Liver (tissue), 3 donors: ENCODE results near the gene DIP2C.

Experiments used
- GABPA ChIP-seq, 2 donors: IDR thresholded peaks in 1 of 2; conservative IDR thresholded peaks in 1 of 2; 2 replicates each; pipeline ENCODE4 v1.6.1; 2016; ENCODE audit warnings: antibody characterized with exemption in 2 of 2, mild to moderate bottlenecking in 1 of 2, moderate library complexity in 1 of 2
- JUND ChIP-seq, 2 donors: IDR thresholded peaks; 2 replicates each; pipeline ENCODE4 v1.6.1; 2016; ENCODE audit warnings: antibody characterized with exemption in 2 of 2
- TF ChIP-seq, protein P1 (sequence below): fragments of 150-350 bp; IDR thresholded peaks from 2 replicates; pipeline ENCODE4 v1.5.1; 2017; ENCODE audit warnings: improper control_type of control experiment, low read depth, low read length; ENCODE audit not compliant: missing input control
- TF ChIP-seq, protein P2 (sequence below): IDR thresholded peaks from 2 replicates; pipeline ENCODE4 v1.6.1; 2016; ENCODE audit warnings: antibody characterized with exemption
- TF ChIP-seq, protein P3 (sequence below): IDR thresholded peaks from 2 replicates; pipeline ENCODE4 v1.6.1; 2016; ENCODE audit warnings: antibody characterized with exemption
- donor health status: healthy.
- donor health status: healthy.

DNA sequence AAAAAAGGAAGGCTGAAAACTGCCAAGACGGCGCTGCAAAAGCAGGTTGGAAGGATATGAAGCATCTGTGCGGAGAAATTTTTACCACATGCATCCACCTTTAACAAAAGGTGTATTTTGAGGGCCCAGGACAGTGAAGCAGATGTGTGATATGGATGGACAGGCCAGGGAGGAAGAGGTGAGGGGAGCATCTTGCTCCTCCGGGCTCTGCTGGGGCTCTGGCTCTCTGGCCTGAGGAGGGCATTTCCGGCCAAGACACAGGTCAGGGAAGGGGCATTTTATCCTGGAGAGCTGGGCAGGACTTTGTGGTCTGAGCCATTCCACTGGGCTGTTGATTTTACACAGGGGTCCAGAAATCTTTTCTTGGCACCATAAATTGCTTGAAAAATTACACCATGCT, 379.1 kb downstream of the DIP2C start:
- TF ChIP-seq, protein P1, sequence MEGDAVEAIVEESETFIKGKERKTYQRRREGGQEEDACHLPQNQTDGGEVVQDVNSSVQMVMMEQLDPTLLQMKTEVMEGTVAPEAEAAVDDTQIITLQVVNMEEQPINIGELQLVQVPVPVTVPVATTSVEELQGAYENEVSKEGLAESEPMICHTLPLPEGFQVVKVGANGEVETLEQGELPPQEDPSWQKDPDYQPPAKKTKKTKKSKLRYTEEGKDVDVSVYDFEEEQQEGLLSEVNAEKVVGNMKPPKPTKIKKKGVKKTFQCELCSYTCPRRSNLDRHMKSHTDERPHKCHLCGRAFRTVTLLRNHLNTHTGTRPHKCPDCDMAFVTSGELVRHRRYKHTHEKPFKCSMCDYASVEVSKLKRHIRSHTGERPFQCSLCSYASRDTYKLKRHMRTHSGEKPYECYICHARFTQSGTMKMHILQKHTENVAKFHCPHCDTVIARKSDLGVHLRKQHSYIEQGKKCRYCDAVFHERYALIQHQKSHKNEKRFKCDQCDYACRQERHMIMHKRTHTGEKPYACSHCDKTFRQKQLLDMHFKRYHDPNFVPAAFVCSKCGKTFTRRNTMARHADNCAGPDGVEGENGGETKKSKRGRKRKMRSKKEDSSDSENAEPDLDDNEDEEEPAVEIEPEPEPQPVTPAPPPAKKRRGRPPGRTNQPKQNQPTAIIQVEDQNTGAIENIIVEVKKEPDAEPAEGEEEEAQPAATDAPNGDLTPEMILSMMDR = no peak
- TF ChIP-seq, protein P2, sequence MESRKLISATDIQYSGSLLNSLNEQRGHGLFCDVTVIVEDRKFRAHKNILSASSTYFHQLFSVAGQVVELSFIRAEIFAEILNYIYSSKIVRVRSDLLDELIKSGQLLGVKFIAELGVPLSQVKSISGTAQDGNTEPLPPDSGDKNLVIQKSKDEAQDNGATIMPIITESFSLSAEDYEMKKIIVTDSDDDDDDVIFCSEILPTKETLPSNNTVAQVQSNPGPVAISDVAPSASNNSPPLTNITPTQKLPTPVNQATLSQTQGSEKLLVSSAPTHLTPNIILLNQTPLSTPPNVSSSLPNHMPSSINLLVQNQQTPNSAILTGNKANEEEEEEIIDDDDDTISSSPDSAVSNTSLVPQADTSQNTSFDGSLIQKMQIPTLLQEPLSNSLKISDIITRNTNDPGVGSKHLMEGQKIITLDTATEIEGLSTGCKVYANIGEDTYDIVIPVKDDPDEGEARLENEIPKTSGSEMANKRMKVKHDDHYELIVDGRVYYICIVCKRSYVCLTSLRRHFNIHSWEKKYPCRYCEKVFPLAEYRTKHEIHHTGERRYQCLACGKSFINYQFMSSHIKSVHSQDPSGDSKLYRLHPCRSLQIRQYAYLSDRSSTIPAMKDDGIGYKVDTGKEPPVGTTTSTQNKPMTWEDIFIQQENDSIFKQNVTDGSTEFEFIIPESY = no peak
- TF ChIP-seq JUND (IDR thresholded peaks at IDR 0.05) (no peak), GABPA (IDR thresholded peaks at IDR 0.05 in 1 of 2, conservative IDR thresholded peaks at IDR 0.05 in 1 of 2) (no peak)
- TF ChIP-seq, protein P3, sequence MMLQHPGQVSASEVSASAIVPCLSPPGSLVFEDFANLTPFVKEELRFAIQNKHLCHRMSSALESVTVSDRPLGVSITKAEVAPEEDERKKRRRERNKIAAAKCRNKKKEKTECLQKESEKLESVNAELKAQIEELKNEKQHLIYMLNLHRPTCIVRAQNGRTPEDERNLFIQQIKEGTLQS = no peak
